Osteocyte (in vitro differentiated cells): ENCODE measurements around the gene TRIO. TPM values are rescaled to one million over a fixed set of nuclear protein-coding genes. Genes with fewer than 3 reads are reported as not detected.

Experiments
- DNase-seq: peaks from one replicate; pipeline ENCODE4 v3.0.0; 2021; ENCODE audit warnings: mixed read lengths; ENCODE audit not compliant: unreplicated experiment; ENCODE audit errors: extremely low spot score
- H3K27ac Mint-ChIP-seq: one replicate; pipeline ENCODE4 v1.8.0; 2021; ENCODE audit warnings: mild to moderate bottlenecking, mixed read lengths; ENCODE audit not compliant: unreplicated experiment
- H3K27me3 Mint-ChIP-seq: one replicate; pipeline ENCODE4 v1.8.0; 2021; ENCODE audit warnings: mixed read lengths; ENCODE audit not compliant: unreplicated experiment
- H3K36me3 Mint-ChIP-seq: one replicate; pipeline ENCODE4 v1.8.0; 2021; ENCODE audit warnings: mixed read lengths; ENCODE audit not compliant: unreplicated experiment
- H3K4me1 Mint-ChIP-seq: one replicate; pipeline ENCODE4 v1.8.0; 2021; ENCODE audit warnings: mixed read lengths; ENCODE audit not compliant: unreplicated experiment
- H3K4me3 Mint-ChIP-seq: one replicate; pipeline ENCODE4 v1.8.0; 2021; ENCODE audit warnings: mild to moderate bottlenecking, moderate library complexity, mixed read lengths; ENCODE audit not compliant: unreplicated experiment
- H3K9me3 Mint-ChIP-seq: one replicate; pipeline ENCODE4 v1.8.0; 2021; ENCODE audit warnings: mixed read lengths; ENCODE audit not compliant: unreplicated experiment
- total RNA-seq: library from RNA; stranded (reverse); gene quantifications from 2 replicates; pipeline ENCODE4 v1.2.1, GENCODE V29; 2021
- TF ChIP-seq, protein P1 (sequence below): fragments of 200-600 bp; sonication (generic); IDR thresholded peaks from 2 replicates; pipeline ENCODE4 v1.5.0; 2021; ENCODE audit warnings: antibody characterized with exemption, mild to moderate bottlenecking, moderate library complexity

Gene TRIO
- total RNA-seq, 1 donor from 2014 or later = 336 TPM

DNA sequence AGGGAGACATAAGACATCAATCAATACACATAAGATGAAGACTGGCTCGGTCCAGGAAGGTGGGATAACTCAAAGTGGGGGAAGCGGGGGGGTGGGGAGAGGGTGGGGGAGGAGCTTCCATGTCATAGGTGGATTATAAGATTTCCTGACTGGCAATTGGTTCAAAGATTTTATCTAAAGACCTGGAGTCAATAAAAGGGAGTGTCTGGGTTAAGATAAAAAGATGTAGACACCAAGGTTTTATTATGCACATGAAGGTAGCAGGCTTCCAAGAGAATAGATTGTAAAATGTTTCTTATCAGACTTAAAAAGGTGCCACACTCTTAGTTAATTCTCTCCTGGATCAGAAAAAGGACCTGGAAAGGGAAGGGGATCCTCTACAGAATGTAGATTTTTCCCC, 412.9 kb downstream of the TRIO start:
- Mint-ChIP-seq H3K4me1 (peaks cover 7% of the 10 kb centered on the region), H3K4me3 (no peak overlapping the region), H3K27ac (no peak overlapping the region), H3K9me3 (no peaks in the 10 kb centered on the region), H3K27me3 (peaks cover 32% of the 10 kb centered on the region), H3K36me3 (no peaks in the 10 kb centered on the region)
- TF ChIP-seq, protein P1, sequence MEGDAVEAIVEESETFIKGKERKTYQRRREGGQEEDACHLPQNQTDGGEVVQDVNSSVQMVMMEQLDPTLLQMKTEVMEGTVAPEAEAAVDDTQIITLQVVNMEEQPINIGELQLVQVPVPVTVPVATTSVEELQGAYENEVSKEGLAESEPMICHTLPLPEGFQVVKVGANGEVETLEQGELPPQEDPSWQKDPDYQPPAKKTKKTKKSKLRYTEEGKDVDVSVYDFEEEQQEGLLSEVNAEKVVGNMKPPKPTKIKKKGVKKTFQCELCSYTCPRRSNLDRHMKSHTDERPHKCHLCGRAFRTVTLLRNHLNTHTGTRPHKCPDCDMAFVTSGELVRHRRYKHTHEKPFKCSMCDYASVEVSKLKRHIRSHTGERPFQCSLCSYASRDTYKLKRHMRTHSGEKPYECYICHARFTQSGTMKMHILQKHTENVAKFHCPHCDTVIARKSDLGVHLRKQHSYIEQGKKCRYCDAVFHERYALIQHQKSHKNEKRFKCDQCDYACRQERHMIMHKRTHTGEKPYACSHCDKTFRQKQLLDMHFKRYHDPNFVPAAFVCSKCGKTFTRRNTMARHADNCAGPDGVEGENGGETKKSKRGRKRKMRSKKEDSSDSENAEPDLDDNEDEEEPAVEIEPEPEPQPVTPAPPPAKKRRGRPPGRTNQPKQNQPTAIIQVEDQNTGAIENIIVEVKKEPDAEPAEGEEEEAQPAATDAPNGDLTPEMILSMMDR = no peak
- no peak for DNase-seq

DNA sequence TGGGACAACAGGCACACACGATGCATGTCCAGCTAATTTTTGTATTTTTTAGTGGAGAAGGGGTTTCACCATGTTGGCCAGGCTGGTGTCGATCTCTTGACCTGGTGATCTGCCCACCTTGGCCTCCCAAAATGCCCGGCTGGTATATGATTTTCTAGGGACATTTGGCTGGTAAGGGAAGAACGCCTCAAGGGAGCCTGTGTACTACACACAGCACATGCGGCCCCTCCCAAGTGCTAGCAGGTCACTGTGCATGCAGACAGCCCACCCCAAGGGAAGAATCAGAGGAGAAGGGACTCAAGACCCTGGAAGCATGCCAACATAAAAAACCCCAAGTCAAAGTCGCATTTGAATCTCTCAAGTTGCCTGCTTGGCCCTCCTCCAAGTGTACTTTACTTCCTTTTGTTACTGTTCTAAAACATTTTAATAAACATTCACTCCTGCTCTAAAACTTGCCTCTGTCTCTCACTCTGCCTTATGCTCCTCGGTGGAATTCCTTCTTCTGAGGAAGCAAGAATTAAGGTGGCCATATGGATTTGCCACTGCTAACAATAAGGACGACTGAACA, 414.1 kb downstream of the TRIO start:
- peaks cover 7% of the 10 kb centered on the region for H3K4me1 Mint-ChIP-seq
- peaks cover 28% of the 10 kb centered on the region for H3K27me3 Mint-ChIP-seq
- no peaks in the 10 kb centered on the region for H3K36me3 Mint-ChIP-seq

DNA sequence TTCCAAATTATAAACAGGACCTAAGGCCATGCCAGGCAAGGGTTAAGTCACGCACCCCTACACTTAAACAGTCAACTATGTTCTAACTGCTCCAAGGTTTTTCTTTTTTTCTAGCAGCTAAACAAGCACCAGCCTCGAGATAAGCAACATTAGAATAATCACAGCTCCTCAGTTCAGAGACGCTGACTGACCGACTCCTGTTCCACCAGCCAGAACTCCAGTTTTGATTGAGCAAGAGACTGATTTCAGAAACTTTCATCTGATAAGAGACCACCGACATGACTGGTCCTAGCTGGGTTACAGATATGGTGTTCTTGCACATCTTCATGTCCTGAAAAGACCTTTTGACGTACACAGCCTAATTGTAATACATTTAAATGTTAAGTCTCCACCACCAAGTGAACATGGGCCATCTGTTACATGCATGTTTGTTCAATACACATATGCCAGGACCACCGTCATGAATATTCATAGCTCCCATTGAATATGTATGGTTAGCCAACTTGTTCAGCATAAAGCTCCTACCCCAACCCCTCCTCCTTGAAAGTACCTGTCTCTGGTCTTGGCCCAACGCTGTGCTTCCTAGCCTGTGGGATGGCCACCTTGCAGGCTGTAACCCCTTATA, 414.8 kb downstream of the TRIO start:
- H3K4me1 Mint-ChIP-seq = peaks cover 7% of the 10 kb centered on the region
- H3K4me3 Mint-ChIP-seq = no peak overlapping the region
- no peaks in the 10 kb centered on the region for H3K36me3 Mint-ChIP-seq
- peaks cover 30% of the 10 kb centered on the region for H3K27me3 Mint-ChIP-seq
- TF ChIP-seq, protein P1 = no peak
- no peak for DNase-seq
- H3K9me3 Mint-ChIP-seq = no peaks in the 10 kb centered on the region
- no peak overlapping the region for H3K27ac Mint-ChIP-seq

More for the DNA sequence above, 414.1 kb downstream of the TRIO start:
- H3K9me3 Mint-ChIP-seq = no peaks in the 10 kb centered on the region
- H3K27ac Mint-ChIP-seq = no peak overlapping the region
- TF ChIP-seq, protein P1 = no peak
- no peak overlapping the region for H3K4me3 Mint-ChIP-seq
- DNase-seq = no peak

Other genes starting within 250 kb of the TRIO start
- gene DNAH5, start 198.7 kb upstream of the TRIO start, total RNA-seq = 0.21 and 0.37 TPM in 2 replicates